ENCODE measurements around the gene ERC1.
A peak's percentile ranks its signal among the peaks of the same experiment; 100 is the strongest.
"Not testable (repeated sequence)": the region's sequence is repeated elsewhere in the genome, so short reads cannot be mapped to it uniquely, and the experiment has no call there.

ERC1 gene

GRCh38 chr12:1324099-1324498, 333.1 kb downstream of the ERC1 start:
- DNase-seq (ENCODE audit: low read depth) = no peak

- no peak for DNase-seq (ENCODE audit: low read depth)
Measured at GRCh38 chr12:1324910-1325309, 333.9 kb downstream of the ERC1 start.

- no peak for DNase-seq (ENCODE audit: low read depth)
Measured at GRCh38 chr12:1325666-1326065, 334.6 kb downstream of the ERC1 start.

- no peak for DNase-seq (ENCODE audit: low read depth)
Measured at GRCh38 chr12:1326258-1326657, 335.2 kb downstream of the ERC1 start.

- DNase-seq (ENCODE audit: low read depth) = no peak
Measured at GRCh38 chr12:1328391-1328790, 337.4 kb downstream of the ERC1 start.

- no peak for DNase-seq (ENCODE audit: low read depth)
Measured at GRCh38 chr12:1329784-1330476, 338.9 kb downstream of the ERC1 start.

GRCh38 chr12:1330477-1330827, 339.4 kb downstream of the ERC1 start:
- DNase-seq (ENCODE audit: low read depth) = no peak

GRCh38 chr12:1332327-1332726, 341.3 kb downstream of the ERC1 start:
- DNase-seq (ENCODE audit: low read depth) = no peak

- no peak for DNase-seq (ENCODE audit: low read depth)
Measured at GRCh38 chr12:1338483-1339177, 347.6 kb downstream of the ERC1 start.

- DNase-seq (ENCODE audit: low read depth) = not testable (repeated sequence)
Measured at GRCh38 chr12:1339178-1339541, 348.1 kb downstream of the ERC1 start.

GRCh38 chr12:1339618-1340319, 348.7 kb downstream of the ERC1 start:
- no peak for DNase-seq (ENCODE audit: low read depth)

- not testable (repeated sequence) for DNase-seq (ENCODE audit: low read depth)
Measured at GRCh38 chr12:1341270-1341669, 350.2 kb downstream of the ERC1 start.

- no peak for DNase-seq (ENCODE audit: low read depth)
Measured at GRCh38 chr12:1343422-1343821, 352.4 kb downstream of the ERC1 start.

- no peak for DNase-seq (ENCODE audit: low read depth)
Measured at GRCh38 chr12:1344245-1344644, 353.2 kb downstream of the ERC1 start.

GRCh38 chr12:1346126-1346525, 355.1 kb downstream of the ERC1 start:
- DNase-seq (ENCODE audit: low read depth) = peak; percentile 50

- DNase-seq (ENCODE audit: low read depth) = no peak
Measured at GRCh38 chr12:1347294-1347693, 356.3 kb downstream of the ERC1 start.

GRCh38 chr12:1348606-1349005, 357.6 kb downstream of the ERC1 start:
- peak; percentile 55 for DNase-seq (ENCODE audit: low read depth)

- peak; percentile 95 for DNase-seq (ENCODE audit: low read depth)
Measured at GRCh38 chr12:1350055-1350933, 359.3 kb downstream of the ERC1 start.

- peak; percentile 49 for DNase-seq (ENCODE audit: low read depth)
Measured at GRCh38 chr12:1350934-1351240, 359.9 kb downstream of the ERC1 start.

GRCh38 chr12:1351926-1352325, 360.9 kb downstream of the ERC1 start:
- peak; percentile 61 for DNase-seq (ENCODE audit: low read depth)

- no peak for DNase-seq (ENCODE audit: low read depth)
Measured at GRCh38 chr12:1353451-1353850, 362.4 kb downstream of the ERC1 start.

- DNase-seq (ENCODE audit: low read depth) = no peak
Measured at GRCh38 chr12:1355396-1355795, 364.4 kb downstream of the ERC1 start.
